ENCODE data around the gene RPE65.
"Not testable (repeated sequence)": the region's sequence is repeated elsewhere in the genome, so short reads cannot be mapped to it uniquely, and the experiment has no call there.

RPE65 gene

GRCh38 chr1:68453060-68453670, 3.4 kb upstream of the RPE65 start:
- no peak for DNase-seq

DNA sequence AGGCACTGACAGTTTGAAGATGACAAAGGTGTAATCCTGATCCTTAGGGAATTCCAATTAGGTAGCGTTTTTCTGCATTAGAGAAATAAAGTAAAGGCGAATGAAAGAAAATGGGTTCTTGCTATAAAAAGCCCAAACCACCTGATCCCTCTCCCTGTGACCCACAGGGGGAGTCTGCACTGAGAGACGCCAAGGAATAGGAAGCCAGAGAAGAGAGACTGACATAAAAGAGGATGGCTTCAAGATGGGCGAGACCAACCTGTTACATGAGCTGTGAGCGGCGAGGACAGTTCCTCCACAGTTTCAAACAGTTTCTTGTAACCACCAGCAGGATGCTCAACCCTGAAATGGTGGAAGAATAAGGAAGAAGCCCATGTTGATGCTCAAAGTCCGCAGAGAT, 1.4 kb downstream of the RPE65 start:
- no peak for DNase-seq

DNA sequence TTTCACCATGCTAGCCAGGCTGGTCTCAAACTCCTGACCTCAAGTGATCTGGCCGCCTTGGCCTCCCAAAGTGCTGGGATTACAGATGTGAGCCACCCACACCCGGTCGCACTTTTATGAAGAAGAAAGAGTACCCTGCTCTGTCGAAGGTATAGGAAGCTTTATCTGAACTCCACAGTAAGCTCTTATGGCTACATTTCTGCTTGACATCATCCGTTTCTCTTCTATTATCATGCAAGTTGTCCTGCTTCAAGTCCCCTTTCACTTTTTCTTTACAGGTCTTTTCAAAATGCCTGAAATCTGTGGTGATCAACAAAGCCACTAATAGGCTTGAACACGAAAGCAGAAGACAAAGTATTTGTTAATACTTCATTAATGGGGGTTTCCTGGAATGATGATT, 4.0 kb downstream of the RPE65 start:
- DNase-seq, result no peak

DNA sequence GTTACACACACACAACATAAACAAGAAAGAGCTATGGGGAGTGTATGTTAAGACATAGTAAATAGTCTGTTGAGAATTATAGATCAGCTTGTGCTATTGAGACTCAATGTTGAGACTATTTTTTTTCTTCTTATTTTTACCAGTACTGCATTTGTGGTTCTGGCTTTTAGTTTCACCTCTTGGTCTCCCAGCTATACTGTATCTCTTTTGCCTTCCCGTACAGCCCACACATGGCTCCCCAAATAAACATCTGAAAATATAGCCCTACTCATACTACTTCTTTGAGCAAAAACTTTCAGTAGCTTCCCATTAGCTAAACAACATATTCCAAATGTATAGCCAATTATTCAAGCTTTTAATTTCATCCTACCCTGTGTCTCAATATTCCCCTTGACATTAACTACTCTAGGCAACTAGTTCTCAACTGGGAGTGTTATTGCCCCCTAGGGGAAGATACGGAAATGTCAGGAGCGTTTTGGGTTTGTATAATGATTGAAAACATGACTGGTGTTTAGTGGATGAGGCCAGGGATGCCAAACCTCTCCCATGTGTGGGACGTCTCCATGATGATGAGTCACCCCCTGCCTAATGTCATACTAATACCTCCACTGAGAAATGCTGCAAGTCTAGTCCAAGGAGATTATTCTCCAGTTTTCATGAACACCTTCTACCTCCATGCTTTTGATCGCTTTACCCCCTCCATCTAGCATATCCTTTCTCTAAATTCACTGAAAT, 6.8 kb downstream of the RPE65 start:
- peak in 8 of 56 donors; percentile 1 to 45 (median 6) for DNase-seq

DNA sequence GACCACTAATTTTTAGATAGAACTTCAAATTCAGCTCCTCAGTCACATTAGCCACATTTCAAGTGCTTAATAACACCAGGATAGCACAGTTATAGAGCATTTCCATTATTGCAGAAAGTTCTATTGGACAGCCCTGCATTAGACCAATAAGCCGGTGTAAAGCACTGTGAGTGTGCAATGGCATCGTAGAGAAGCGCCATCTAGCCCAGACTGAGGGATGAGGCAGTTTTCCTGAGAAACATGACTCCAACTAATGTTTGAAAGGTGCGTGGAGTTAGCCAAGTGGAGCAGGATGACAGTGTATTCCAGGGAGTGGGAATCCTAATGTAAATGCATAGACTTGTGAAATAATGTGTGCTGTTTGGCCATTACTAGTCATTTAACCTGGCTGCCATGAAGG, 7.7 kb downstream of the RPE65 start:
- DNase-seq, result no peak

DNA sequence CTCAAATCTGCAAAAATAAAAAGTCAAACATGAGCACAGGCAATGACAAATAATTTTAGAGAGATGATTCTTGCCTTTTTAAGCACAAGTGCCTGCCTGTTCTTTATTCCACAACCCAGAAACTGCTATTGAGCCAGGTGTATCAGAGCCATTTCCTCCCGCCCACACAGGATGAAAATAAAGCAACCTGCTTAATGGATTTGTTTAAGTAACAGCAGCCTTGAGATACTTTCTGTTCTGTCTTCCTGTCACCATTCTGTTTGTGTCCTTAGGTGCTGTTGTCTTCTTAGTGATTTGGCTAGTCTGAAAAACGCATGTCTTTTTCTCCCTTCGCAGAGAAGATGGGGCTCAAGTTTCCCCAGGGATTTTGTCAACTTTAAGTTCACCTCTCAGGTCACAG, 11.4 kb downstream of the RPE65 start:
- DNase-seq, result no peak

DNA sequence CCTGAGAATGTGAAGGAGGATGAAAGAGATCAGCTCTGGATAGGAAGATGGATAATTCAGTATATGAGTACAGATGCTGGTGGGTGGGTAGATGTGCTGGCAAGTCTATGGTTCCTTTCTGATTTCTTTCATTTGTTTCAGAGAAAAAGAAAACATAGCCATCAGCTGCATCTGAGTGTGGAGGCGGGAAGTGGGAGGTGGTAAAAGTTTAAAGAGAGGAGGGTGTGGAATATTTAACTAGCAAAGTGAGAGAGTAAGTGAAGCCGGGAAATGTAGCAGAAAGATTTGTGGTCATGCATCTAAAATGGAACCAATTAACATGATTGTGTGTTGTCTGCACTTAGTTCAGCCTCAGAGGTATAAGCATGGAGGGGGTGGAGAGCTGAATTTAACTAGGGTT, 16.4 kb downstream of the RPE65 start:
- DNase-seq, result peak in 7 of 56 donors; percentile 2 to 44 (median 10)

DNA sequence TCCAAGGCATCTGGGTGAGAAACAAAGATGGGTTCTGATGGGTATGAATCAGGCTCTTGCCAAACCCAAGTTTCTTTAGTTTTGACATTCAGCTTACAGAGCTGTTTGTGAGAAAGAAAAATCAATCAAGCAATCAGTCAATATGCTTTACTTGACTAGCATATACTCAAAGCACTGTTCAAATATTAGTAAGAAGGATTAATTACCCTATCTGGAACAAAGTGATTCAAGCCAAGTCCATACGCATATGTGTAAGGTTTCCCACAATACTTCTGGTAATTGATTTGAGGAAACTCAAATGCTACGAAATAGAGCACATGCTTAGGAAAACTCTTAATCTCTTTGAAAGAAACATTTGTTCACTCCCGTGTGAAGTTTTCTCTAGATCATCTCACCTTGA, 18.7 kb downstream of the RPE65 start:
- DNase-seq, result no peak

- no peak for DNase-seq
Observed at GRCh38 chr1:68429233-68429808, 20.4 kb downstream of the RPE65 start.

DNA sequence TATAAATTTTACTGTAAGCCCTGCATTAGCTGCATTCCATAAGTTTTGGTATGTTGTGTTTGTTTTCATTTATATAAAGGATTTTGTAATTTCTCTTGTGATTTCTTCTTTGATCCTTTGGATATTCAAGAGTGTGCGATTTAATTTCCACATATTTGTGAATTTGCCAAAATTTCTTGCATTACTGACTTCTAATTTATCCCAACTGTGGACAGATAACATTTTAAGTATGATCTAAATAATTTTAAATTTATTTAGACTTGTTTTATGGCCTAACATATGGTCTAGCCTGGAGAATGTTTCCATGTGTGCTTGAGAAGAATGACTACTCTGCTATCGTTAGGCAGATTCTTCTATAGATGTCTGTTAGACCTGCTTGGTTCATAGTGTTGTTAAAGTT, 23.2 kb downstream of the RPE65 start:
- no peak for DNase-seq

DNA sequence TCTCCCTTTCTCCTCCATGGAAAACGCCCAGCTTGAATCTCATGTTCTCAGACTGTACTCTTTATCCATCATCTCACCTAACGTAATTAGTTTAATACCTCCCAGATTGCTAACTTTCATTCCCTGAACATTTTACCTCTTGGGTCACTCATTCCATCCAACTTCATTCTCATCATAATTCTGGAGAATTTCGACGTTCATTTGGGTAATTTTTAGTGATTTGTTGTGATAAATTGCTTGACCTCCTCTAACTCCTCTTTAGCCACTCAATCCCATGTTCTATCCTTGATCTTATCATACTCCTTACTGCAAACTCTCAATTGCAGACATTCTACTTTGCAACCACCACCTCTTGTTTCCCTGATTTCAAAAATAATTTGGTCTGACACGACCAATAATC, 28.4 kb downstream of the RPE65 start:
- DNase-seq, result no peak

GRCh38 chr1:68409426-68409825, 40.3 kb downstream of the RPE65 start:
- DNase-seq, result no peak

DNA sequence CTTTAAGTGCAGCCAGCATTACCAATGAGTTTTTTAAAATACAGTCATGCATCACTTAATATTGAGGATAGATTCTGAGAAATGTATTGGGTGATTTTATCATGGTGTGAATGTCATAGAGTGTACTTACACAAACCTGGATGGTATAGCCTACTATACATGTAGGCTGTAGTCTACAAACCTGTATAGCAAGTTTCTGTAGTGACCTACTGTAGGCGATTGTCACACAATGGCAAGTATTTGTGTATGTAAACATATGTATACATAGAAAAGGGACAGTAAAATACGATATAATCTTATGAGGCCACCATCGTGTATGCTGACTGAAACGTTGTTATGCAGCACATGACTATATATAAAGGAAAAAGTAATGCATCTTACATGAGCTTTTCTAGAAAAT, 48.2 kb downstream of the RPE65 start:
- DNase-seq, result no peak

DNA sequence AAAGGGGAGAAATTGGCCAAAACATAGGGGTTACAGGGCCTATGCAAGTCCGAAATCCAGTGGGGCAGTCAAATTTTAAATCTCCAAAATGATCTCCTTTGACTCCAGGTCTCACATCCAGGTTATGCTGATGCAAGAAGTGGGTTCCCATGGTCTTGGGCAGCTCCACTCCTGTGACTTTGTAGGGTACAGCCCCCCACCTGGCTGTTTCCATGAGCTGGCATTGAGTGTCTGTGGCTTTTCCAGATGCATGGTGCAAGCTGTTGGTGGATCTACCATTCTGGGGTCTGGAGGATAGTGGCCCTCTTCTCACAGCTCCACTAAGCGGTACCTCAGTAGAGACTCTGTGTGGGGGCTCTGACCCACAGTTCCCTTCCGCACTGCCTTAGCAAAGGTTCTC, 54.2 kb downstream of the RPE65 start:
- not testable (repeated sequence) for DNase-seq

- DNase-seq, result not testable (repeated sequence)
Observed at GRCh38 chr1:68392474-68392873, 57.3 kb downstream of the RPE65 start.

DNA sequence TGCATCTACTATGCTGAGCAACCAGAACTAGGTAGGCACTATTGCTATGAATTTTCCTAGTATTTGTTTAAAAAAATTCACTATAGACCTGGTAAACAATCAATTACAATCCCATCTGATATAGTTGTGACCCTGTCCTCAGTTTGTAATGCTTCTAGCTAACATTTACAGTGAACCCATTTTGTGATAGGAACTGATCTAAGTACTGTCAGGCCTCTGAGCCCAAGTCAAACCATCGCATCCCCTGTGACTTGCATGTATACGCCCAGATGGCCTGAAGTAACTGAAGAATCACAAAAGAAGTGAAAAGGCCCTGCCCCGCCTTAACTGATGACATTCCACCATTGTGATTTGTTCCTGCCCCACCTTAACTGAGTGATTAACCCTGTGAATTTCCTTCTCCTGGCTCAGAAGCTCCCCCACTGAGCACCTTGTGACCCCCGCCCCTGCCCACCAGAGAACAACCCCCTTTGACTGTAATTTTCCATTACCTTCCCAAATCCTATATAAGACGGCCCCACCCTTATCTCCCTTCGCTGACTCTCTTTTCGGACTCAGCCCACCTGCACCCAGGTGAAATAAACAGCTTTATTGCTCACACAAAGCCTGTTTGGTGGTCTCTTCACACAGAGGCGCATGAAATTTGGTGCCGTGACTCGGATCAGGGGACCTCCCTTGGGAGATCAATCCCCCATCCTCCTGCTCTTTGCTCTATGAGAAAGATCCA, 63.8 kb downstream of the RPE65 start:
- DNase-seq, result not testable (repeated sequence)

- peak in 1 of 56 donors; percentile 41 for DNase-seq
Observed at GRCh38 chr1:68384872-68385411, 64.8 kb downstream of the RPE65 start.

- peak in 10 of 56 donors; percentile 2 to 44 (median 30) for DNase-seq
Observed at GRCh38 chr1:68384321-68384813, 65.4 kb downstream of the RPE65 start.

GRCh38 chr1:68383092-68383491, 66.7 kb downstream of the RPE65 start:
- DNase-seq, result no peak

DNA sequence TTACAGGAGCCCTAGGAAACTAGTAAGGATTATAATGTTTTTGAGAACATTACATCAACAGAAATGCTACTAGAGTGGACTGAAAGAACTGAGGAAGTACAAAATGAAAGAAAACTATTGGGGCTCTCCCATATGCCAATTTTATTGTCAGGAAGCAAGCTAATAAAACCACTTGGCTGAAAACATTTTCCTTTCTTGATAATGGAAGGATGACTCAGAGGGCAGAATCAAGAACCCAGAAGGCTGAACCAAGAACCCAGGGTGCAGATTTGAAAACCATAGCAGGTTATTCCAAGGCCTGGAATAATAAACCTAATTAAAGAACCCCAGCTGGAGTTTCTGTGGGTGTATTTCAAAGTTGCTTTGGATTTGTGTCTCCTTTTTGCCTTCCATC, 70.7 kb downstream of the RPE65 start:
- no peak for DNase-seq
